Endothelial cell of umbilical vein (primary cell): ENCODE results near the gene PUM2.

ENCODE experiments used
- CTCF ChIP-seq, 2 donors: IDR thresholded peaks; 1 replicate in 1 of 2; 2 replicates in 1 of 2; pipeline ENCODE4 v1.5.1; 2011; ENCODE audit warnings: low read length in 2 of 2, mild to moderate bottlenecking in 2 of 2, moderate library complexity in 2 of 2, control low read depth in 1 of 2, inconsistent platforms in 1 of 2, low read depth in 1 of 2; ENCODE audit not compliant: insufficient read depth in 1 of 2; ENCODE audit errors: extremely low read depth in 1 of 2
- JUN ChIP-seq: IDR thresholded peaks from 2 replicates; pipeline ENCODE4 v1.6.1; 2011; ENCODE audit warnings: borderline replicate concordance, low read depth; ENCODE audit not compliant: insufficient read length, insufficient read depth
- POLR2A ChIP-seq: IDR thresholded peaks from 2 replicates; pipeline ENCODE4 v1.6.1; 2012; ENCODE audit warnings: low read depth, mild to moderate bottlenecking, control low read depth, low read length
- POLR2AphosphoS5 ChIP-seq: IDR thresholded peaks from 2 replicates; pipeline ENCODE4 v1.6.1; 2012; ENCODE audit warnings: low read depth, mild to moderate bottlenecking, control low read depth, low read length, moderate library complexity; ENCODE audit not compliant: insufficient read depth

DNA sequence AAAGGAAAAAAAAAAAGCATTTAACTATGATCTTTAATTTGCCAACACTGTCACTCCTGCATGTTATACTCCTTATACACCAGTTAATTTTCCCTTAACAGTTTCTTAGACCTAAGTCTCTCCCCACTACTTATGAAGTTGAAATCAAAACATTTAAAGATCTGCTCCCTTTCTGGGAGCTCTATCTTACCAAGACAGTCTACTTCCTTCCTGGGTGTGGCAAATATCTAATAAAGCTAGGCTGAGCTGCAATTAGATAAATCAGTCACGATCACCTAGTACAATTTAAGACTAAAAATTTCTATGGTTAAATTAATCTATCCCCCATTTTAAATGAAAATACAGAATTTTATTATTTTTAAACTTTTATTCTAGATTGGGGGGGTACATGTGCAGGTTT is 33.4 kb downstream of the PUM2 start:
- TF ChIP-seq JUN (no peak), POLR2A (no peak), POLR2AphosphoS5 (no peak), CTCF (IDR thresholded peaks at IDR 0.05; ENCODE audit: extremely low read depth in 1 of 2, insufficient read depth in 1 of 2, low read depth in 1 of 2, low read length in 2 of 2) (no peak)
